ENCODE data around the gene DNPEP.
A peak's percentile ranks its signal among the peaks of the same experiment; 100 is the strongest.

Gene DNPEP

DNA sequence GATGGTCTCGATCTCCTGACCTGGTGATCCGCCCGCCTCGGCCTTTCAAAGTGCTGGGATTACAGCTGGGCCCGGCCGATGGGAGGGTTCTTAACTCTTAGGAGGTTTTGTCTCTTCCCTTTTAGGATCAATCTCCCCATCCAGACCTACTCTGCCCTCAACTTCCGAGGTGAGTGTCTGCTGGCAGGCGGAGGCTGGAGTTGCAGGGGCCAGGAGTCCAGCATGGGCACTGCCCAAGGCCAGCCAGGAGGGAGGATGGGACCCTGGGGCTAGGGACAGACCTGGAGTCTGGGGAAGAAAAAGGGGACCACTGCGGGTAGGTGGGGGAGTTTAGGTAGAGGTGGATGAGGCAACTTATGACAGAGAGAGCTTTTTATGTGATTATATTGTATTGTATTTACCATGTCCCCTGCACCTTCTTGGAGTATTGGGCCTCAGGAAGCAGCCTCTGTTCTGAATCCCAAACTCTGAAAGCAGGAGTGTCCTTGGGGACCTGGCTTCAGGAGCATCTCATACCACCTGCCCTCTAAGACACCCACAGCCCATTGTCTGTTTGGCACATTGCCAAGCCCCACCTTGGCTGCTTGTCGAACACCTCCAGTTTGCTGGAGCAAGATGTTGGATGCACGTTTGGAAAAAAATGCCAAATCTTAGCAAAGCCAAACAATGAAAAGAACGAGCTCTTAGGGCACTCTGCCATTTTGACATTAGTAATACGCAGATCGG is 36.1 kb upstream of the DNPEP start:
- Mint-ChIP-seq H3K27me3 (peaks cover 10% of the 10 kb centered on the region), H3K27ac (no peak overlapping the region), H3K4me1 (no peaks in the 10 kb centered on the region), H3K9me3 (no peaks in the 10 kb centered on the region), H3K4me3 (no peak overlapping the region), H3K36me3 (no peaks in the 10 kb centered on the region)

DNA sequence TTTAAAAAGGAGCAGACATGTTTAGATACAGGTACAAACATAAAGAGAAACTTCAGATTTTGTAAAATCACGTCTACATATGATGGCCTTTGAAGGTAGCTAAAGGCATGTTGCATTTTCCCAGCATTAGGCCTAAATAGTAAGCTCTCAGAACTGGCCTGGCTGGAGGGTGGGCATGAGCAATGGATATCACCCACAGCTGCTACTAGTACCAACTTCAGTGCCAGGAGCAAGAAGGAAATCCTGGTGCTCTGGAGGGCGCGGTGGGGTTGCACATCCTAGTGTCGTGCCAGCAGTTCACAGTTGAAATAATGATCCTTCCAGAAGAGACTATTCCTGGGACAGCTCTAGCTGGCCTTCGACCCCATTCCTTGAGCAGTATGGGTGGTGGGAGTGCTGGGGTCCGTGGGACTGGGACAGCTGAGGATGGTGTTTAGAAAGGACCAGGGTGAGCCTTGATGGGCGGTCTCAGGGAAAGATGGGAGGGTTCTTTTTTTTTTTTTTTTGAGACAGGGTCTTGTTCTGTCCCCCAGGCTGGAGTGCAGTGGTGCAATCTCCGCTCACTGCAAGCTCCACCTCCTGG is 35.3 kb upstream of the DNPEP start:
- no peaks in the 10 kb centered on the region for H3K9me3 Mint-ChIP-seq
- no peaks in the 10 kb centered on the region for H3K36me3 Mint-ChIP-seq
- no peaks in the 10 kb centered on the region for H3K4me1 Mint-ChIP-seq
- no peak overlapping the region for H3K4me3 Mint-ChIP-seq
- H3K27me3 Mint-ChIP-seq = peaks cover 10% of the 10 kb centered on the region
- H3K27ac Mint-ChIP-seq = peak overlapping the region; percentile 76

DNA sequence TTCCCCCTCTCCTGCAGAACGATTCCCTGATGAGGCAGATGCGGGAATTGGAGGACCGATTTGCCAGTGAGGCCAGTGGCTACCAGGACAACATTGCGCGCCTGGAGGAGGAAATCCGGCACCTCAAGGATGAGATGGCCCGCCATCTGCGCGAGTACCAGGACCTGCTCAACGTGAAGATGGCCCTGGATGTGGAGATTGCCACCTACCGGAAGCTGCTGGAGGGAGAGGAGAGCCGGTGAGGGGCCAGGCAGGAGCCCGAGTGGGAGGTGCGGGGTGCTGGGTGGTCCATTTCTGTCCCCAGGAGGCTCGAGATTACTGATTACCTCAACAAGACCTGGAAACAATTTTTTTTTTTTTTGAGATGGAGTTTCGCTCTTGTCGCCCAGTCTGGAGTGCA is 33.6 kb upstream of the DNPEP start:
- H3K27me3 Mint-ChIP-seq = peaks cover 13% of the 10 kb centered on the region
- H3K4me3 Mint-ChIP-seq = no peak overlapping the region
- no peaks in the 10 kb centered on the region for H3K36me3 Mint-ChIP-seq
- no peak overlapping the region for H3K27ac Mint-ChIP-seq
- no peaks in the 10 kb centered on the region for H3K4me1 Mint-ChIP-seq
- H3K9me3 Mint-ChIP-seq = no peaks in the 10 kb centered on the region

DNA sequence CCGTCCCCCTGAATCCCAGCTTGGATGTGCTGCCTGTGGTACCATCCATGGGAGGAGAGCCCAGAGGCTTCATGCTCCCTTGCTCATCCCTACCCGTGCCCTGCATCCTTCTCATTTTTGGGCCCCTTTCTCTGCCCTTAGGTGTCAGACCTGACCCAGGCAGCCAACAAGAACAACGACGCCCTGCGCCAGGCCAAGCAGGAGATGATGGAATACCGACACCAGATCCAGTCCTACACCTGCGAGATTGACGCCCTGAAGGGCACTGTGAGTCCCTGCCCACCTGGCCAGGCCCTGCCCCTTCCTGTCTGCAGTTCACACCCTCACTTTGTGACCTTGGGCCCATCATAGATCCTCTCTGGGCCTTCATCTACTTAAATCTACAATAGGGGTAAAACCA is 33.0 kb upstream of the DNPEP start:
- Mint-ChIP-seq H3K9me3 (no peaks in the 10 kb centered on the region), H3K4me1 (no peaks in the 10 kb centered on the region), H3K27me3 (peaks cover 15% of the 10 kb centered on the region), H3K36me3 (no peaks in the 10 kb centered on the region), H3K4me3 (no peak overlapping the region), H3K27ac (no peak overlapping the region)

DNA sequence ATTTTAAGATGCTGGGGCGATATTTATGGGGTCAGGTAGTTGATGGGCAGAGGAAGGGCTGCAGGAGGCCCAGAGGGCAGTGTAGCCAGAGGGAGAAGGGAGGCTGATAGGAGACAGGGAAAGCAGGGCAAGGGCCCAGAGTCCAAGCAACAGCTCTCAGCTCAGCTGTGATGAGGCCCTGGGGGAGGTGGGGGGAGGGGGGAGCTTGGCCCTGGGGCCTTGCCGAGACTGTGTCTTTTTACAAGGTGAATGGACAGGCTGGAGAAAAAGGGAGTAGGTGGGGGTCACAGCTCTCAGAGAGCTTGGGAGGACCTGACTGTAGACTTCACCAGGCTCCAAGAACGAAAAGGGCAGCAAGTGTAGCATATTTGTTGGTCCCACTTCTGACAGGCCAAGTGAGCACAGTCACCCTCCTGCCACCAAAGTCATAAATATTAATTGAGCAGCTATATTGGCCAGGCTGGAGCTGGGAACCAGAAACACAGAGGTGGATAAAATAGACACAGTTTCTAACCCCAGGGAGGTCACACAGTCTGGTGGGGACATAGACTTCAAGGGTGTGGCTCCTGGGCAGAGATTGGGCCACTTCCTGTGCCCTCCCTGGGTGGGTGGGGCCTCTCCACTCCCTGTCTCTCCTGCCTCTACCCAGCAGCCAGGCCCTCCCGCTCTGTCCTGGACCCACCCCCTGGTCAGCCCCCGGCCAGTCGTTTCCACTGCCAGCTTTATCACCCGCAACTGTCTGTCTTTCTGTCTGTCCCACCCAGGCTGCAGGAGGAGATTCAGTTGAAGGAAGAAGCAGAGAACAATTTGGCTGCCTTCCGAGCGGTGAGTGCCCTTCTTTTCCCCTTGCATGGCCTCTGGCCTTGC is 31.9 kb upstream of the DNPEP start:
- Mint-ChIP-seq H3K36me3 (no peaks in the 10 kb centered on the region), H3K27ac (no peak overlapping the region), H3K27me3 (peaks cover 15% of the 10 kb centered on the region), H3K4me1 (no peaks in the 10 kb centered on the region), H3K9me3 (no peaks in the 10 kb centered on the region), H3K4me3 (no peak overlapping the region)

DNA sequence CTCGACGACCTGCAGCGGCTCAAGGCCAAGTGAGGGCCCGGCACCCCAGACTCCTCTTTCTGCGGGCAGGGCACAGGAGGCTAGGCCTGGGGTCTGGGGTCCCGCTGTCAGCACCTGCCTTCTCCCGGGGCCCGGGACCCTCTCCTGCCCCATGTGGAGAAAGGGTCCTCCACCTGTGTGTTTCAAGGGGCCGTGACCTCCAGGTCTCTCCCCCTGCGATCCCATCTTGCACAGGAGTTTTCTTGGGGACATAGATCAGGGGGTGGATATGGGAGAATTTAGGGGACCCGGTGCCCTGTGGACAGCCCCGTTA is 31.3 kb upstream of the DNPEP start:
- H3K9me3 Mint-ChIP-seq = no peaks in the 10 kb centered on the region
- H3K36me3 Mint-ChIP-seq = no peaks in the 10 kb centered on the region
- H3K27ac Mint-ChIP-seq = no peak overlapping the region
- H3K4me3 Mint-ChIP-seq = no peak overlapping the region
- H3K4me1 Mint-ChIP-seq = no peaks in the 10 kb centered on the region
- H3K27me3 Mint-ChIP-seq = peaks cover 17% of the 10 kb centered on the region

DNA sequence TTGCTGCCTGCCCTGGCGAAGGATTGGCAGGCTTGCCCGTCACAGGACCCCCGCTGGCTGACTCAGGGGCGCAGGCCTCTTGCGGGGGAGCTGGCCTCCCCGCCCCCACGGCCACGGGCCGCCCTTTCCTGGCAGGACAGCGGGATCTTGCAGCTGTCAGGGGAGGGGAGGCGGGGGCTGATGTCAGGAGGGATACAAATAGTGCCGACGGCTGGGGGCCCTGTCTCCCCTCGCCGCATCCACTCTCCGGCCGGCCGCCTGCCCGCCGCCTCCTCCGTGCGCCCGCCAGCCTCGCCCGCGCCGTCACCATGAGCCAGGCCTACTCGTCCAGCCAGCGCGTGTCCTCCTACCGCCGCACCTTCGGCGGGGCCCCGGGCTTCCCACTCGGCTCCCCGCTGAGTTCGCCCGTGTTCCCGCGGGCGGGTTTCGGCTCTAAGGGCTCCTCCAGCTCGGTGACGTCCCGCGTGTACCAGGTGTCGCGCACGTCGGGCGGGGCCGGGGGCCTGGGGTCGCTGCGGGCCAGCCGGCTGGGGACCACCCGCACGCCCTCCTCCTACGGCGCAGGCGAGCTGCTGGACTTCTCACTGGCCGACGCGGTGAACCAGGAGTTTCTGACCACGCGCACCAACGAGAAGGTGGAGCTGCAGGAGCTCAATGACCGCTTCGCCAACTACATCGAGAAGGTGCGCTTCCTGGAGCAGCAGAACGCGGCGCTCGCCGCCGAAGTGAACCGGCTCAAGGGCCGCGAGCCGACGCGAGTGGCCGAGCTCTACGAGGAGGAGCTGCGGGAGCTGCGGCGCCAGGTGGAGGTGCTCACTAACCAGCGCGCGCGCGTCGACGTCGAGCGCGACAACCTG is 30.7 kb upstream of the DNPEP start, which contains the start of gene DES:
DES (plus strand) TSS at position 223 of the 857 bp plus-strand sequence; CDS start at position 309, 86 bp downstream.
- H3K27ac Mint-ChIP-seq = no peak within 1 kb of the TSS
- peaks cover 22% of the 10 kb centered on the region for H3K27me3 Mint-ChIP-seq
- H3K4me3 Mint-ChIP-seq = no peak within 1 kb of the TSS
- H3K36me3 Mint-ChIP-seq = no peaks in the 10 kb centered on the region
- H3K9me3 Mint-ChIP-seq = no peaks in the 10 kb centered on the region
- no peaks in the 10 kb centered on the region for H3K4me1 Mint-ChIP-seq

DNA sequence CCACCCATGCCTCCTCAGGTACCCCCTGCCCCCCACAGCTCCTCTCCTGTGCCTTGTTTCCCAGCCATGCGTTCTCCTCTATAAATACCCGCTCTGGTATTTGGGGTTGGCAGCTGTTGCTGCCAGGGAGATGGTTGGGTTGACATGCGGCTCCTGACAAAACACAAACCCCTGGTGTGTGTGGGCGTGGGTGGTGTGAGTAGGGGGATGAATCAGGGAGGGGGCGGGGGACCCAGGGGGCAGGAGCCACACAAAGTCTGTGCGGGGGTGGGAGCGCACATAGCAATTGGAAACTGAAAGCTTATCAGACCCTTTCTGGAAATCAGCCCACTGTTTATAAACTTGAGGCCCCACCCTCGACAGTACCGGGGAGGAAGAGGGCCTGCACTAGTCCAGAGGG is 29.7 kb upstream of the DNPEP start:
- H3K36me3 Mint-ChIP-seq = peaks cover under 1% of the 10 kb centered on the region
- no peaks in the 10 kb centered on the region for H3K4me1 Mint-ChIP-seq
- H3K9me3 Mint-ChIP-seq = no peaks in the 10 kb centered on the region
- H3K27me3 Mint-ChIP-seq = peaks cover 26% of the 10 kb centered on the region
- no peak overlapping the region for H3K4me3 Mint-ChIP-seq
- no peak overlapping the region for H3K27ac Mint-ChIP-seq

DNA sequence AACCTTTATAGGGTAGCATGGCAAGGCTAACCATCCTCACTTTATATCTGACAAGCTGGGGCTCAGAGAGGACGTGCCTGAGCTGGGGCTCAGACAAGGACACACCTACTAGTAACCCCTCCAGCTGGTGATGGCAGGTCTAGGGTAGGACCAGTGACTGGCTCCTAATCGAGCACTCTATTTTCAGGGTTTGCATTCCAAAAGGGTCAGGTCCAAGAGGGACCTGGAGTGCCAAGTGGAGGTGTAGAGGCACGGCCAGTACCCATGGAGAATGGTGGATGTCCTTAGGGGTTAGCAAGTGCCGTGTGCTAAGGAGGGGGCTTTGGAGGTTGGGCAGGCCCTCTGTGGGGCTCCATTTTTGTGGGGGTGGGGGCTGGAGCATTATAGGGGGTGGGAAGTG is 29.2 kb upstream of the DNPEP start:
- Mint-ChIP-seq H3K27ac (no peak overlapping the region), H3K4me1 (no peaks in the 10 kb centered on the region), H3K4me3 (no peak overlapping the region), H3K27me3 (peaks cover 27% of the 10 kb centered on the region), H3K9me3 (no peaks in the 10 kb centered on the region), H3K36me3 (peaks cover 1% of the 10 kb centered on the region)

DNA sequence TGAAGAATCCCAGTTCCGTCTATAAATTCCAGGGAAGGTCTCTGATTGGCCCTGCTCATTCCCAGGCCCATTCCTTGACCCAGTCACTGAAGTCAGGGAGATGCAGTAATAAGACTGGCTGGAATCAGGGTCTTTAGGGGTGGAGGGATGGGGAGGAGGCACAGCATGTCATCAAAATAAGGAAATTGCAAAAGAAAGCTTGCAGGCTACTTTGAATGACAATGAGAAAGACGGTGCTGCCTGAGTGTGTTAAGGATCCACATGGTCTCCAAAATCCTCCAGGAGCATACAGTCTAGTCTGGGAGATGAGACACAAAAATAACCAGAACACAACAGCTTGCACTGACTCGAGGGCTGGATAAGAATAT is 28.5 kb upstream of the DNPEP start:
- Mint-ChIP-seq H3K27ac (no peak overlapping the region), H3K27me3 (peaks cover 29% of the 10 kb centered on the region), H3K9me3 (no peaks in the 10 kb centered on the region), H3K36me3 (peaks cover 1% of the 10 kb centered on the region), H3K4me1 (no peaks in the 10 kb centered on the region), H3K4me3 (no peak overlapping the region)

DNA sequence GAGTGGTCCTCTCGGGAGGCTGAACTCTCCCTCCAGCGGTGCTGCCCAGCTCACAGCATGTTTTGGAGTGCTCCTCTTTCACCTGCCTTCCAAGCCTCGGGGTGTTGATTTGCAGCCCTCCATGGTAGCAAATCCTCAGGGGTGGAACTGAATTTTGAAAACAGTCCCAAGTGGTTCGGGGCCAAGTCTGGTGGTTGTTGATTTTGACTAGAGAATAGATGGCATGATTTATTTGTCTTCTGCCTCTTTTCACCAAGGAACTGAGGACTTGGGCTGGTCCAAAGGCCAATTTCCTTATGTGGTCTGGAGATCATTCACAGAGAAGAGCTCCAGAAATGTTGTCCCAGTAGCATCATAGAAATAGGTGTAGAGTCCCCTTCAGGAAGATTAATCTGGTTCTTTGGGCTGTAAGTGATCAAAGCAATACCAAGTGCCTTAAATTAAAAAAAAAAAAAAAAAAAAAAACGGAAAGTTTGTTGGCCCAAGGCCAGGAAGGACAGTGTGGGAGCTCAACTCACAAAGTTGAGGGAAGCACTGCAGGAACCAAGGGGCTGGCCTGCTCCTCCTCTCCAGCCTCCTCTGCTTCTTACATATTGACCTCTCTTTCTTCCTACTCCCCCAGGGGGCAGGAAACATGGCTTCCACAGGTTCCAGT is 28.0 kb upstream of the DNPEP start:
- no peak overlapping the region for H3K4me3 Mint-ChIP-seq
- H3K9me3 Mint-ChIP-seq = no peaks in the 10 kb centered on the region
- no peak overlapping the region for H3K27ac Mint-ChIP-seq
- peaks cover 1% of the 10 kb centered on the region for H3K36me3 Mint-ChIP-seq
- peaks cover 28% of the 10 kb centered on the region for H3K27me3 Mint-ChIP-seq
- H3K4me1 Mint-ChIP-seq = no peaks in the 10 kb centered on the region

DNA sequence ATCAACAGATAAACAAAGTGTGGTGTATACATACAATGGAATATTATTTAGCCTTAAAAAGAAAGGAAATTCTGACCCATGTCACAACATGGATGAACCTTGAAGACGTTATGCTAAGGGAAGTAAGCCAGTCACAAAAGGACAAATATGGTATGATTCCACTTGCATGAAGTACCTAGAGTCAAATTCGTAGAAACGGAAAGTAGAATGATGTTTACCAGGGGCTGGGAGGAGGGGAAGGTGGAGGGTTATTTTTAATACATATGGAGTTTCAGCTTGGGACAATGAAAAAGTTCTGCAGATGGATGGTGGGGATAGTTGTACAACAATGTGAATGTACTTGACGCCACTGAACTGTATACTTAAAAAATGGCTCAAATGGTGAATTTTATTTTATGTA is 27.1 kb upstream of the DNPEP start:
- H3K4me1 Mint-ChIP-seq = no peaks in the 10 kb centered on the region
- H3K36me3 Mint-ChIP-seq = peaks cover 1% of the 10 kb centered on the region
- no peak overlapping the region for H3K4me3 Mint-ChIP-seq
- H3K9me3 Mint-ChIP-seq = no peaks in the 10 kb centered on the region
- H3K27ac Mint-ChIP-seq = no peak overlapping the region
- H3K27me3 Mint-ChIP-seq = peaks cover 22% of the 10 kb centered on the region

DNA sequence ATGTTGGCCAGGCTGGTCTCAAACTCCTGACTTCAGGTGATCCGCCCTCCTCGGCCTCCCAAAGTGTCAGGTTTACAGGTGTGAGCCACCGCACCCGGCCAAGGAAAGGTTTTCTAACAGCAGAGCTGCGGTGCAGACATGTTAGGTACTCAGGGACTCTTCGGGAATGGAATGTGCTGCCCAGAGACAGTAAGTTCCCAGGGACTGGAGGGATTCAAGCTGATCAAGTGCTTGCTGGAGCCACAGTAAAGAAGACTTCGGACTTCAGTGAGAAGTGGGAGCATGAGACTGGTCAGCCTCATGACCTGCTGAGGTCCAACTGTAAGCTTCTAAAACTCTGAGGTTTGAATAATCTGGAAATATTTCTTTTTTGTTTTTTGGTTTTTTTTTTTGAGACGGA is 22.7 kb upstream of the DNPEP start:
- no peaks in the 10 kb centered on the region for H3K4me1 Mint-ChIP-seq

DNA sequence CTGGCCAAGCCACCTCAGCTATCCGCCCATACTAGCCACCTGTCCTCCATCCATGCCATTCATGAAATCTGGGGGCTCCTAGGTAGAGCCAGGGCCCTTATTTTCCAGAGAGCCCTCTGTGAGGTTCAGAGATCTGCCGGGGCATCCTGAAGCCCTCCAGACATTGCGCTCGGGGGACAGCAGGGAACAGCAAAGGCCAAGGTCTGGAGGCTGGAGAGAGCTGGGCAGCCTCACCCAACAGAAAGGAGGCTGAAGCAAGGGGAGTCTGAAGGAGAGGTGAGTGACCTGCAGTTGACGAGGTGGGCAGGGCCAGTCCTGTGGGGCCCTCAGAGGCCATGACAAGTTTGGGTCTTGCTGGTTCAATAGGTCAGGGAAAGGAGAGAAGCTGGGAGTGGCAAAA is 21.9 kb upstream of the DNPEP start:
- no peaks in the 10 kb centered on the region for H3K9me3 Mint-ChIP-seq
- peaks cover 13% of the 10 kb centered on the region for H3K27me3 Mint-ChIP-seq
- H3K4me3 Mint-ChIP-seq = no peak overlapping the region
- H3K36me3 Mint-ChIP-seq = peaks cover 1% of the 10 kb centered on the region
- no peaks in the 10 kb centered on the region for H3K4me1 Mint-ChIP-seq
- no peak overlapping the region for H3K27ac Mint-ChIP-seq

More for the DNA sequence above, 22.7 kb upstream of the DNPEP start:
- Mint-ChIP-seq H3K27ac (no peak overlapping the region), H3K4me3 (no peak overlapping the region), H3K36me3 (peaks cover 1% of the 10 kb centered on the region), H3K9me3 (no peaks in the 10 kb centered on the region), H3K27me3 (peaks cover 13% of the 10 kb centered on the region)

DNA sequence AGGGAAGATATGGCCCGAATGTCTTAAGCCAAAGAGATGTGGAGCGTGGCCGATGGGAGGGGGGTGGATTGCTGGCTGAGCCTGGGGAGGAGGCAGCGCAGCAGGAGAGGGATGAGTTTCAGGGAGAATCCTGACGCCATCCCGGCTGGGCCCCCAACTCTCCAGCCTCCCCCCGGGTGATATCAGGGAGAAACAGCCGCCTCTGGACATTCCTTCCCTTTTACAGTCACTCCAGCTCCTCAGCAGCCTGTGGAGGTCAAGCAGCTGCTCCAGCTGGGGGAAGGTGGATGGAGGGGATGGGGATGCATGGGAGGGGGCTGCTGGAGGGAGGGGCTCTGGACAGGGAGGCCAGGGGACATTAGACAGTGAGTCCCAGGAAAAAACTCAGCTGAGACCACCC is 20.9 kb upstream of the DNPEP start:
- Mint-ChIP-seq H3K4me3 (no peak overlapping the region), H3K27ac (no peak overlapping the region), H3K27me3 (peaks cover 9% of the 10 kb centered on the region), H3K4me1 (no peaks in the 10 kb centered on the region), H3K36me3 (peaks cover 1% of the 10 kb centered on the region), H3K9me3 (no peaks in the 10 kb centered on the region)

All from activated naive CD4-positive, alpha-beta T cell treated with anti-CD3 and anti-CD28 coated beads, Interleukin-2, amount 50 U/mL, for 24 hours (primary cell).